Epithelial cell of proximal tubule (primary cell): Measurements from ENCODE around the gene C5orf46. TPM values are rescaled to one million over a fixed set of nuclear protein-coding genes. Genes with fewer than 3 reads are reported as not detected.
"Not testable (repeated sequence)": the region's sequence is repeated elsewhere in the genome, so short reads cannot be mapped to it uniquely, and the experiment has no call there.

Source experiments
- DNase-seq: peaks from one replicate; pipeline ENCODE4 v3.0.0-alpha.2; 2011; ENCODE audit warnings: low read depth
- H3K4me3 ChIP-seq: 2 replicates; pipeline ENCODE4 v1.5.1; 2011; ENCODE audit warnings: low read depth, mild to moderate bottlenecking, low read length
- total RNA-seq: library from RNA; depleted of rRNA; stranded (reverse); fragments of >200 nt; gene quantifications from 2 replicates; pipeline ENCODE4 v1.2.3, GENCODE V29; 2015
- TF ChIP-seq, protein P1 (sequence below): conservative IDR thresholded peaks from 2 replicates; pipeline ENCODE4 v1.5.1; 2012; ENCODE audit warnings: low read depth, mild to moderate bottlenecking, low read length

The C5orf46 gene
- total RNA-seq, 1 donor from 2014 or later, result not detected

DNA sequence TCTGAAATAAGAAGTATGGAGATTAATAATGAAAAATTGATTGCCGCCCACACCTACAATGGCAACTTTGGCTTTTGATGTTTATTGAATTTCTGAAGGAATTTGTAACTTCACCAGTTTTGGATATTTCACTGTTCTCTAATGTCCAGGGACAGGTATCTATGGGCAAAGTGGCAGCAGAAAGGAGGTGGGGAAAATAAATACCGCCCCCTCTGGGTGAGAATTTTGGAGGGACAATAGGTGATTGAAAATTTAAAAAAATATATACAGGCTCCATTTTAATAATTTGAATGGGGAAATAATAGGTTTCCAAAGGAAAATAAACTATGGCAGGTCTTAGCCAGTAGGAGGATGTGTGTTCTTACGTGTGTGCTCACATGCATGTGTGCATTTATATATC lies 26.6 kb downstream of the C5orf46 start:
- H3K4me3 ChIP-seq, result no peak overlapping the region
- TF ChIP-seq, protein P1, sequence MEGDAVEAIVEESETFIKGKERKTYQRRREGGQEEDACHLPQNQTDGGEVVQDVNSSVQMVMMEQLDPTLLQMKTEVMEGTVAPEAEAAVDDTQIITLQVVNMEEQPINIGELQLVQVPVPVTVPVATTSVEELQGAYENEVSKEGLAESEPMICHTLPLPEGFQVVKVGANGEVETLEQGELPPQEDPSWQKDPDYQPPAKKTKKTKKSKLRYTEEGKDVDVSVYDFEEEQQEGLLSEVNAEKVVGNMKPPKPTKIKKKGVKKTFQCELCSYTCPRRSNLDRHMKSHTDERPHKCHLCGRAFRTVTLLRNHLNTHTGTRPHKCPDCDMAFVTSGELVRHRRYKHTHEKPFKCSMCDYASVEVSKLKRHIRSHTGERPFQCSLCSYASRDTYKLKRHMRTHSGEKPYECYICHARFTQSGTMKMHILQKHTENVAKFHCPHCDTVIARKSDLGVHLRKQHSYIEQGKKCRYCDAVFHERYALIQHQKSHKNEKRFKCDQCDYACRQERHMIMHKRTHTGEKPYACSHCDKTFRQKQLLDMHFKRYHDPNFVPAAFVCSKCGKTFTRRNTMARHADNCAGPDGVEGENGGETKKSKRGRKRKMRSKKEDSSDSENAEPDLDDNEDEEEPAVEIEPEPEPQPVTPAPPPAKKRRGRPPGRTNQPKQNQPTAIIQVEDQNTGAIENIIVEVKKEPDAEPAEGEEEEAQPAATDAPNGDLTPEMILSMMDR, result no peak
- no peak for DNase-seq

DNA sequence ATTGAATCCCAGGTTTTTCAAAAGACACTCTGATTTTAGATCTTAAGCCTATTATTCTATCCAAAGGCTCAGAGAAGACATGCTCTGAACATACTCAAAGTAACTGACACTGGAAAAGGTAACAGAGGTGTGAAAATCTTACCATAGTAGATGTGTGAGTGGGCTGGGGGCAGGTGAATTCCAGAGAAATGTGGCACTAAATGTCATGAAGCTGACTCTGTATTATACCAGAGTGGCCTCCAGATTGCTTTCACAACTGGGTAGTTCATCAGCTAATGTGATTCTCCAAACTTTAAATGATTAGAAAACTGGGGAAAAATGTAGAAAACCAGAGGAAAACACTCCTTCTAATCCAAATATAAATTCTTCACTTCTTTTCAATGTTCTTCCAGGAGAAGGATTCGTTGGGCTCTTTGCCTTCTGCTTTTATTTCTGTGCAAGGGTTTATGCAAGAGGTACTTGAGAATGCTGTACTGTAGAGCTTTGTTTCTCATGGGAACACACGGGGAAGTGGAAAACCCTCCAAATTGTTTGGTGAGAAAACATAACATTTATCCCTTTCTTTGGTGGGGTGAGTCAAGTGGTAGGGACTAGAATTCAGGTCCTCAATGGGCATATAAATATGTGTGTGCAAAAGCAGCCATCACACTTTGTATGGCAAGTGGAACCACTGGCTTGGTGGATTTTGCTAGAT lies 28.1 kb downstream of the C5orf46 start, which contains the start of gene SCGB3A2:
TSS of gene SCGB3A2 (plus strand) at position 646 of the 694 bp plus-strand sequence. CDS start 93 bp downstream, outside the sequence.
- no peak within 1 kb of the TSS for H3K4me3 ChIP-seq
- no peak for DNase-seq
- TF ChIP-seq, protein P1, result no peak

DNA sequence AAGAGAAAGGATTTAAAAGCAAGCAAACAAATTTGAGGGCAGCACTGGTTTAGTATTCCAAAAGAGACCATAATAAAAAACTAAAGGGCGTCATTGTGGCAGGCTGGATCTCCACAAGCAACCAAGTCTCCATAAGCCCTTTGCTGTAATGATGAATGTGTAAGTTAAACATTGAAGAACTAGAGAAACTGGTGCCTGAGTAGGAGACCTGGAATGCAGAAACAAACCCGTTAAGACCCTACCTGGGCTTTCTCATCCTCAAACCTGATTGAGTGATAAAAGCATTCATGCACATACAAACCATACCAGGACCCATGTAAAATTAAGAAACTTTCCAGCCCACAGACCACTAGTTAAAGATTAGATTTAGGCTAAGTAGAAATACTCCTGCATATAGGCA lies 29.7 kb downstream of the C5orf46 start:
- no peak for DNase-seq
- TF ChIP-seq, protein P1, result no peak
- H3K4me3 ChIP-seq, result no peak overlapping the region

DNA sequence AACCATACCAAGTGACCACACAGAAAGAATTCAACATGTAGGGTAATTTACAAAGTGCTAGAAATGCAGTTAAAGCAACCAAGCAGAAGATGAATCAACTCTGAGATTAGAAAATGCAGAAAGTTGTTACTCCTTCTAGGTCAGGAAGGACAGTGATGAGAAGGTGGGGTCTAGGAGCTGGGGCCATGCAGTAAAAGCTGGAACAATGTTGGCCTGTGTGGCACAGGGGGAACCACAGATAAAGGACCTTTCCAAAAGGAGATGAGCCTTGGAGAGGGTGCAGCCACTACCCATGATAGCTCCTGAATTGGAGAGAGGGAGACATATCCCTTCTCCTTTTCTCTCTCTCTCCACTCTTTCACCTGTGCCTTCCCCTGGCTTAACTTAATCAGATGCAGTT lies 30.2 kb downstream of the C5orf46 start:
- TF ChIP-seq, protein P1, result no peak
- DNase-seq, result no peak
- no peak overlapping the region for H3K4me3 ChIP-seq

DNA sequence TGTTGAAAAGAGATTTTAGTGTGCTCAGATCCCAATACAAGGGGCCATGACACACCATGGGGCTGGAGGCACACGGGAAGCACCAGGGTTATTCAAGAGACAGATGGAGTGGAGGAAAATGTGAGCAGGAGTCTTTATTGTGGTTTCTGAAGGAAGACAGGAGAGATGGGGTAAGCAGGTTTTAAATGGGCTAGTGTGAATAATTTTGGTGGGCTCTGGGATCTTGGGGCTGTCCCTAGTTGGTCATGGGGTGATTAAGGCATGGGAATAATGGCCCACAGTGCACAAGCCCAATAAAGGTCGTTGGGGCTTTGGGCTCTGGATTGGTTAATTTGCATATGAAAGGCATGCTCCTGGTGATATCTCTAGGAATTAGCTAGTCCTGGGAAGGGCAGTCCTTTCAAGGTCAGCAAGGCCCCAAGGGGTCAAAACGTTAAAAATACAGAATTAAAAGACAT lies 31.4 kb downstream of the C5orf46 start:
- DNase-seq, result no peak
- TF ChIP-seq, protein P1, result no peak
- no peak overlapping the region for H3K4me3 ChIP-seq

DNA sequence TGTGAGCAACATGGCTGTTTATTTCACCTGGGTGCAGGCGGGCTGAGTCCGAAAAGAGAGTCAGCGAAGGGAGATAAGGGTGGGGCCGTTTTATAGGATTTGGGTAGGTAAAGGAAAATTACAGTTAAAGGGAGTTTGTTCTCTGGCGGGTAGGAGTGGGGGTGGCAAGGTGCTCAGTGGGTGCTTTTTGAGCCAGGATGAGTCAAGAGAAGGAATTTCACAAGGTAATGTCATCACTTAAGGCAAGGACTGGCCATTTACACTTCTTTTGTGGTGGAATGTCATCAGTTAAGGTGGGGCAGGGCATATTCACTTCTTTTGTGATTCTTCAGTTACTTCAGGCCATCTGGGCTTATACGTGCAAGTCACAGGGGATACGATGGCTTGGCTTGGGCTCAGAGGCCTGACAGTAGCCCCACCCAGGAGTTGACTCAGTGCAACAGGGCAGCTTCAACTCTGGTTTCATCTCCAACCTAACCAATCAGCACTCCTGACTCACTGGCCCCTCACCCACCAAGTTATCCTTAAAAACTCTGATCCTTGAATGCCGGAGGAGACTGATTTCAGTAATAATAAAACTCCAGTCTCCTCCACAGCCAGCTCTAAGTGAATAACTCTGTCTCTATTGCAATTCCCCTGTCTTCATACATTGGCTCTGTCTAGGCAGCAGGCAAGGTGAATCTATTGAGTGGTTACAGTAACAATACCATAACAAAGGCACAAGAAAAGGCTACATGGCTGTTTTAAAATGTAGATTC lies 32.0 kb downstream of the C5orf46 start:
- H3K4me3 ChIP-seq, DNase-seq: not testable (repeated sequence)

DNA sequence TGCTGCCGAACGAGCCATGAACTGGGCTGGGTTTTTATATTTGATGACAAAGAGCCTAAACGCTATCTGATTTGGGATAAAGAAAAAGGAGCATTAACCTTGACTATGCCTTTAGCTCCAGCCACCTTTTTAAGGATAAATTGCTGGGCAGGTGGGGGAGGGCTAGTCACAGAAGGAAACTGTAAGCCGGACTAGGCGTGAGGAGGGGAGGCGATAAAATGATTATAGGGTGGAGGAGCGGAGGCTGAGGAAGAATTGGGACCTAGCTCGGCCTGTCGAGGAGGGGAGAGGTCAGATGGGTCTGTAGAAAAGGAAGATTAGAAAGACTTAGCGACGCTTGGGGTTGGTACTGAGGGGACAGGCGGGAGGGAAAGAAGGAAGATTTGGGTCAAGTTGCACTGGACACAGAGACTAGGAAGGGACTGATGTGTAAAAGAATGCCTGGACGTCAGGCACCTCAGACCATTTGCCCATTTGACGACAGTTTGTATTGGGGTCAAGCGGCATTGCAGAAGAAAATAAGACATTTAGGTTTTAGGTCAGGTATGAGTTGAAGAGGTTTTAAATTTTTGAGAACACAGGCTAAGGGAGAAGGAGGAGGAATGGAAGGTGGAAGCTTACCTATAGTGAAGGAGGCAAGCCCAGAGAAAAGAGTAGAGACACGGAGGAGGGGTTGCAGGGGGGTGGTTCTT lies 33.4 kb downstream of the C5orf46 start:
- DNase-seq, H3K4me3 ChIP-seq: not testable (repeated sequence)

DNA sequence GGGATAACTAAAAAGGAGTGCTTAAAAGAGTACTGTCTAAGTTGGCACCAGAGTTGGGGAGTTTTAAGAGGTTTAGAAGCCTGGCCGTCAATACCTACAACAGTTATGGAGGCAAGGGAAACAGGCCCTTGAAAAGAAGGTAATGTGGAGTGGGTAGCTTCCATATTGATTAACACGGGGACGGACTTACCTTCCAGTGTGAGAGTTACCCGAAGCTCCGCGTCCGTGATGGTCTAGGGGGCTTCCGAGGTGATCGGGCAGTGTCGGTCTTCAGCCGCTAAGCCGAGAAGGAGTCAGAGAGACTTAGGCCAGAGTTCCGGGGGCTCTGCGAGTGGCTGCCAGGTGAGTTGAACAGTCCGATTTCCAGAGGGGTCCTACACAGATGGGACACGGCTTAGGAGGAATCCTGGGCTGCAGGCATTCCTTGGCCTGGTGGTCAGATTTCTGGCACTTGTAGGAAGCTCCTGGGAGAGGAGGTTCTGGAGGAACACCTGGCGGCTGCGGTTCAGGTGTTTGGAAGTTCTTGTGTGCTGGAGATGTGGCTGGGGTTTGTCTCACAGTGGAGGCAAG lies 34.3 kb downstream of the C5orf46 start:
- H3K4me3 ChIP-seq, DNase-seq: not testable (repeated sequence)

DNA sequence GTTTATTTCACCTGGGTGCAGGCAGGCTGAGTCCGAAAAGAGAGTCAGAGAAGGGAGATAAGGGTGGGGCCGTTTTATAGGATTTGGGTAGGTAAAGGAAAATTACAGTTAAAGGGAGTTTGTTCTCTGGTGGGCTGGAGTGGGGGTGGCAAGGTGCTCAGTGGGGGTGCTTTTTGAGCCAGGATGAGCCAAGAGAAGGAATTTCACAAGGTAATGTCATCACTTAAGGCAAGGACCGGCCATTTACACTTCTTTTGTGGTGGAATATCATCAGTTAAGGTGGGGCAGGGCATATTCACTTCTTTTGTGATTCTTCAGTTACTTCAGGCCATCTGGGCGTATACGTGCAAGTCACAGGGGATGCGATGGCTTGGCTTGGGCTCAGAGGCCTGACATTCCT lies 36.4 kb downstream of the C5orf46 start:
- not testable (repeated sequence) for DNase-seq, H3K4me3 ChIP-seq
